Fibroblast of pulmonary artery (primary cell): ENCODE data around the gene DAPK1.

Experiments
- DNase-seq: peaks from one replicate; pipeline ENCODE4 v3.0.0-alpha.2; 2010; ENCODE audit warnings: low read depth
- H3K4me3 ChIP-seq: replicated peaks from 2 replicates; pipeline ENCODE4 v1.5.1; 2011; ENCODE audit warnings: low read depth, mild to moderate bottlenecking, control low read depth, low read length, moderate library complexity
- CTCF ChIP-seq: IDR thresholded peaks from 2 replicates; pipeline ENCODE4 v1.5.1; 2011; ENCODE audit warnings: mild to moderate bottlenecking, control low read depth, low read length, inconsistent platforms; ENCODE audit errors: missing control alignments

The DAPK1 gene

GRCh38 chr9:87594662-87595061 lies 97.0 kb downstream of the DAPK1 start:
- TF ChIP-seq CTCF = no peak
- no peak overlapping the region for H3K4me3 ChIP-seq
- no peak for DNase-seq

- DNase-seq = no peak
- TF ChIP-seq CTCF = no peak
Observed at GRCh38 chr9:87595610-87596009, 97.9 kb downstream of the DAPK1 start.

GRCh38 chr9:87596862-87597261 lies 99.2 kb downstream of the DAPK1 start:
- peak; percentile 48 for DNase-seq
- TF ChIP-seq CTCF = no peak
- H3K4me3 ChIP-seq = no peak overlapping the region

More at GRCh38 chr9:87595610-87596009, 97.9 kb downstream of the DAPK1 start:
- H3K4me3 ChIP-seq = no peak overlapping the region

- no peak overlapping the region for H3K4me3 ChIP-seq
- TF ChIP-seq CTCF = no peak
Observed at GRCh38 chr9:87597710-87598443, 100.2 kb downstream of the DAPK1 start.

GRCh38 chr9:87599901-87600610 lies 102.4 kb downstream of the DAPK1 start:
- DNase-seq = peak; percentile 94
- TF ChIP-seq CTCF = no peak
- H3K4me3 ChIP-seq = peak overlapping the region; percentile 38

More at GRCh38 chr9:87597710-87598443, 100.2 kb downstream of the DAPK1 start:
- no peak for DNase-seq

- DNase-seq = no peak
- TF ChIP-seq CTCF = no peak
- no peak overlapping the region for H3K4me3 ChIP-seq
Observed at GRCh38 chr9:87601176-87601575, 103.5 kb downstream of the DAPK1 start.
